Coronary artery (tissue), 2 donors: ENCODE measurements around the gene TARBP2.

Experiments used
- DNase-seq: peaks from one replicate; pipeline ENCODE4 v3.0.0-alpha.2; 2017; ENCODE audit warnings: low spot score
- H3K27ac ChIP-seq, 2 donors: fragments of 200-600 bp; sonication (generic); one replicate each; pipeline ENCODE4 v1.5.1; 2016 to 2019
- H3K4me3 ChIP-seq: fragments of 200-600 bp; sonication (generic); 2 replicates; pipeline ENCODE4 v1.5.1; 2016; ENCODE audit warnings: mild to moderate bottlenecking, moderate library complexity
- TF ChIP-seq, protein P1 (sequence below): fragments of 200-600 bp; sonication (generic); IDR thresholded peaks from one replicate; pipeline ENCODE4 v1.5.1; 2019; ENCODE audit warnings: antibody characterized with exemption

Gene TARBP2

DNA sequence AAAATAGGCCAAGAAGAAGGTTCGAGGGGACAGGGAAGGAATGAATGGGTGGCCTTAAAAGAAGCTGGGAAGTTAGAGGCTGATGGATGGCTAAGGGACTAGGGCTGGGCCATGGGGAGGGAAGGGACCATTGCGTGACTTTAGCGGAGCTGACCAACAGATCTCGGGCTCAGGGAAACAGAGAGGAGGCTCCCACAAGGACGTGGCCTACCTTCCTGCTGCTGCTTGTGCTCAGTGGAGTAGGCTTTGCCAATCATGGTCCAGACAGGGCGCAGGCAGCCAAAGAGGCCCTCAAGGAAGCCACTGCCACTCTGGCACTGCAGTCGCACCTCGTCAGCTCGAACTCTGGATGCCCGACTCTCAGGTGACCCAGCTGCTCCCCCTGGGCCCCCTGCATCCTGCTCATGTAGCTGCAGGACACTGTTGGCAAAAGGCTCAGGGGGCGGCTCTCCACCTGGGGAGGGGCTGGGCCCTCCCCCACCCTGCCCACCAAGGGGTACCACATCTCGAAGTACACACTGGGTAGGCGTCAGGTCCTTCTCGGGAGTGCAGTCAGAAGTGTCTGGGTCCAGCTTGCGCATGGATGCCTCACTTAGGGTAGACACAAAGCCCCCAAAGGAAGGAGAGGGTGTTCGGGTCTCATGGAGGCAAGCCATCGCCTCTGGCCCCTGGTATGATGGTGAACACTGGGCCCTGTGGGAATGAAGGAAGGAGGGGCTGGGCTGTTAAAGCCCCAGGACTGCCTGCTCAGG lies 14.2 kb upstream of the TARBP2 start:
- TF ChIP-seq, protein P1, sequence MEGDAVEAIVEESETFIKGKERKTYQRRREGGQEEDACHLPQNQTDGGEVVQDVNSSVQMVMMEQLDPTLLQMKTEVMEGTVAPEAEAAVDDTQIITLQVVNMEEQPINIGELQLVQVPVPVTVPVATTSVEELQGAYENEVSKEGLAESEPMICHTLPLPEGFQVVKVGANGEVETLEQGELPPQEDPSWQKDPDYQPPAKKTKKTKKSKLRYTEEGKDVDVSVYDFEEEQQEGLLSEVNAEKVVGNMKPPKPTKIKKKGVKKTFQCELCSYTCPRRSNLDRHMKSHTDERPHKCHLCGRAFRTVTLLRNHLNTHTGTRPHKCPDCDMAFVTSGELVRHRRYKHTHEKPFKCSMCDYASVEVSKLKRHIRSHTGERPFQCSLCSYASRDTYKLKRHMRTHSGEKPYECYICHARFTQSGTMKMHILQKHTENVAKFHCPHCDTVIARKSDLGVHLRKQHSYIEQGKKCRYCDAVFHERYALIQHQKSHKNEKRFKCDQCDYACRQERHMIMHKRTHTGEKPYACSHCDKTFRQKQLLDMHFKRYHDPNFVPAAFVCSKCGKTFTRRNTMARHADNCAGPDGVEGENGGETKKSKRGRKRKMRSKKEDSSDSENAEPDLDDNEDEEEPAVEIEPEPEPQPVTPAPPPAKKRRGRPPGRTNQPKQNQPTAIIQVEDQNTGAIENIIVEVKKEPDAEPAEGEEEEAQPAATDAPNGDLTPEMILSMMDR = no peak
- no peak overlapping the region for H3K4me3 ChIP-seq
- DNase-seq = no peak
- no peak overlapping the region for H3K27ac ChIP-seq

DNA sequence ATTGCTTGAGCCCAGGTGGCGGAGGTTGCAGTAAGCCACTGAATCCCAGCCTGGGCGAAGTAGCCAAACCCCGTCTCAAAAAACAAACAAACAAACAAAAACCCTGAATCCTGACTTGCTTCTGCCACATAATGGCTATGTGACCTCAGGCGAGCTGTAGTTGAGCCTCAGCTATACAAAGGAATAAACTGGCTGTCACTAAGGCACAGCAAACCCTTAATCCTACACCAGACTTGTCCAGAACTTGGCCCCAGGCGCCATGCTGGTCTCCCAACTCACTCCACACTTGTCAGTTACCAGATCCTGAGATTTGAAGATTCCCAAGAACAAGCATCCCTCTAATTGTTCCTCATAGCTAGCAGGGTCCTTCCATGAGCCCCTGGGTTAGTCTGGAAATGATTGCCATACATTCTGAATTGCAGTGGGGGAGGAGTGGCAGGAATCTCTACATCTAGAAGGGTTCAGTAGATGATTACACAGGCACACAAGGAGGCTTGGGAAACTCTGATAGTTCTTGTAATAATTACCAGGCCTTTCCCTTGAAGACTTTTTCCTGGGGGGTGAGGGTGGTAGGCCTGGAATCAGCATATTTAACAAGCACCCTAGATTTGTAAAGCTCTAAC lies 11.7 kb upstream of the TARBP2 start:
- no peak overlapping the region for H3K27ac ChIP-seq
- H3K4me3 ChIP-seq = no peak overlapping the region
- no peak for DNase-seq
- TF ChIP-seq, protein P1 = no peak

DNA sequence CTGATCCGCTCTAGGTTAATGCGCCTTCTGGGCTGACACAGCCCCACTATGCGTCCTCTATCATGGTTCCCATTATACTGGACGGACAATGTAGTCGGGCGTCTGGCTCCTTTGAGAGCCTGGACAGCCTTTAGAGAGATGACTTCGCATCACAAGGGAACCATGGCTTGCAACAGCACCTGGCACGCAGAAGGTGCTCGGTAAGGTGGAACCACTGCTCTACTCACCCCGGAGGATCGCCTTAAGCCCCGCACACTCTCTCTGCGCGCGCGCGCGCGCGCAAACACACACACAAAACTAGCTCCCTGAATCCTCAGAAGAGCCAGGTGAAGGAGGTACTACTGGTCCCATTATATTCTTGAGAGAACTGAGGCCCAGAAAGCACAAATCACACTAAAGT lies 8.9 kb upstream of the TARBP2 start:
- Histone ChIP-seq H3K27ac (peak overlapping the region; percentile 53 to 85), H3K4me3 (peak overlapping the region; percentile 77)
- DNase-seq = no peak
- TF ChIP-seq, protein P1 = no peak

DNA sequence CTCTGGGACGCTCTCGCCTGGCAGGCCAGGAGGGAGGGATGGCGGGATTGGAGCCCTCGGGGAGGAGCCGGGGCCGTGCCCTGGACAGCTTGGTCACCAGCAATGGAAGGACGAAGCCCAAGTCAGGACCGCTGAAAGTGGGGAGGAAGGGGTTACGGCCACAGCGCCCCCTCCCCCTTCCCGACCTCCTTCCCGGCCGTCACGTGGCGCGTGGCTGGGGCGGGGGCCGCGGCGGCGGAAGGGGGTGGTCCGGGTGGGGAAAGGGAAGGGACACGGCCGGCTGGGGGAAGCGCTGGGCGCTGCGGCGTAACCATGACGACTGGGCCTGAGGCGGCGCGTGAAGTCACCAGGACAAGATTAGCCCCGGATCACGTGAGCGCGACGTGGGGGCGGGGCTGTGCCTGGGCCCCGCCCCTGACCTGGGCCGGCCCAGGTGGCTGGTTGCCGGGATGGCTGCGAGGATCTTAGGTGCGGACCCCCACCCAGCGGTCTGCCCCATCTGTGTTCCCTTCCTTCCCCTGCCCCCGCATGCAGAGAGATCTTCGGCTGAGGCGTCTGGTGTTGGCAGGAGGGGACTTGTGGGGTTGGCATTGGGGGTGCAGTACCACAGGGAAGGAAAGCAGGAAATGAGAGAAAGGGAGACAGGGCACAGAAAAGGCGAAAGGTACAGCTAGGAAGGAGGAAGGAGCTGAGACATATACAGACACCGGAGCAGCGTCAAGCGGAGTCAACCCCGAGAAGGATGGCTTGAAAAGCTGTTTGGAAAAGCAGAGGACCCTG lies 8.1 kb upstream of the TARBP2 start:
- peak; percentile 96 for DNase-seq
- TF ChIP-seq, protein P1 = no peak
- Histone ChIP-seq H3K27ac (peak overlapping the region; percentile 53 to 85), H3K4me3 (peak overlapping the region; percentile 77)

DNA sequence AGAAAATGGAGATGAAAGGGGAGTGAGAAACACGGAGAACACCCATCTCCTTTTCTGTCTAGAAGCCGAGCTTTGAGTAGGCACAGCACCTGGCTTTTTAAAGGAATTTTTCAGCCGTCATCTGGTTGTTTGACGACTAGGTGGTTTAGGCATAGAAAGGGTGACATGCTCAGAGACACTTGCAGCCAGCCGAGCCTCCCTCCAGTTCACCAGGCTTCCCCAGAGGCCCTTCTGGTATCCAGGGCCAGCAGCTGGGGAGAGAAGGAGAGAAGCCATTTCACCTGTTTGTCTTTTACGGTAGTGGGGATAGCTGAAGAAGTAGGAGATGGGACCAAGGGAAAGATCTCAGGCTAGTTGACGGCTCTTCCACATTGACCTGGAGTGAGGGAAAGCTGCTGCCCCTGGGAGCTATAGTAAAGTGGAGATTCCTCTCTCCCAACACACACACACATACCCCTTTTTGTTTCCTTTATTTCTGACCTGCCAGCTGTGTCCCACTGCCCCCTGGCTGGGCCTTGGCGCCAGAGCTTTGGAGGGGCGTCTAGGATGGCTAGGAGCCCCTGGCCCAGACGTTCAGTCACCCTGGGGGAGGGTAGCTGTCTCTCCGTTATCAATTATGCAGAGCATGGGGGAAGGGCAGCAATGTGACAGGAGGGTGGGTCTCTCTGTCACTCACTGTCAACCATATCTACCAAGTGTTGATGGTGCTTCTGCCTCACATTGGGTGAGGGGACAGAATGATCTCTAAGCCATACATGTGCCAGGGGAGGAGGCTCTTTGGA lies 7.3 kb upstream of the TARBP2 start:
- TF ChIP-seq, protein P1 = no peak
- H3K4me3 ChIP-seq = peak overlapping the region; percentile 77
- H3K27ac ChIP-seq = peak overlapping the region; percentile 53 to 85
- no peak for DNase-seq

DNA sequence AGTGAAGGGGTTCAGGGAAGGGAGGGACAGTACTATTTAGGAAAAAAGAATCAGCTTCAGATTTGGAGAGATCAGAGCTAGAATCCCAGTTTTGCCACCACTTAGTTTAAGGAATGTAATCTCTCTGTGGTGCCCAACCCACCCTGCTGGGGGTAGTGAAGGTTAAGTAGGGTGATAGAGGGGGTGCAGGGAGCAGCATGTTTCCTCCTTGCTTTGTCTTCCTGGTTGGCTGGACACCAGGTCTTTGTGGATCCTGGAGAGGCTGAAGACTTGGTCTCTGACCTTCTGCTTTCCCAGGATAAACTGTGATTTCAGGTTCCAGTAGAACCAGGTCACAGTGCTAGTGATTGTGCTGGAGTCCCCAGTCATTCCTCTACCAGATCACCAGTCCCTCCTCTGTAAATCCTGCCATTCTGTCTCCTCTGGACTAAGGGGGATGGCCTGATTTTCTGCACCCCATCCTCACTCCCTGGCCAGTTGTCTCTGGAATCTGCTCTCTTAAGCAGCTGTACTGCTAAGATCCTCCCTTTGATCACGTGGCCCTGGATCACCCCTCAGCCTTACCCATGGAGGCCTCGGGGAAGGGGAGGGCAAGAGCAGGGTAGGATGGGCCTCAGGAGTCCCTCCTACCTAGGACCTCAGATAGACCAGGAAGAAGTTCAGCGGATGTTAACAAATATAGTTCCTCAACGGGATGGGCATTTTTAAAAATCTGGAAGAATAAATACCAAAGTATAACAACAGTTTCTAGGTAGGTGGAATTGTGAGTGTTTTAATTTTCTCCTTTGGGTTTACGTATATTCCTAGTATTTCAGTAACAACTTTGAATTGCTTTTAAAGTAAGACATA lies 5.0 kb upstream of the TARBP2 start:
- DNase-seq = no peak
- TF ChIP-seq, protein P1 = no peak
- H3K27ac ChIP-seq = peak overlapping the region in 1 of 2 donors; percentile 64
- no peak overlapping the region for H3K4me3 ChIP-seq
